BLaER1 treated with 17β-estradiol and CSF1 and Interleukin-3, amounts not matched to agents 10 nM and 100 nM (cell line): Measurements from ENCODE around the gene CA9.

Source experiments
- H3K27ac ChIP-seq, 11 experiments: shearing (Covaris generic); formaldehyde crosslinking; 2 replicates each; pipeline ENCODE4 v1.8.1; 2022
- H3K27me3 ChIP-seq, 11 experiments: shearing (Covaris generic); formaldehyde crosslinking; 2 replicates each; pipeline ENCODE4 v1.8.1; 2022
- H3K36me3 ChIP-seq, 11 experiments: shearing (Covaris generic); formaldehyde crosslinking; 2 replicates each; pipeline ENCODE4 v1.8.1; 2022
- H3K4me1 ChIP-seq, 10 experiments: shearing (Covaris generic); formaldehyde crosslinking; 2 replicates each; pipeline ENCODE4 v1.8.1; 2022
- H3K4me2 ChIP-seq, 11 experiments: shearing (Covaris generic); formaldehyde crosslinking; 2 replicates each; pipeline ENCODE4 v1.8.1; 2022
- H3K4me3 ChIP-seq, 10 experiments: shearing (Covaris generic); formaldehyde crosslinking; 2 replicates each; pipeline ENCODE4 v1.8.1; 2022
- H3K9ac ChIP-seq, 11 experiments: shearing (Covaris generic); formaldehyde crosslinking; 2 replicates each; pipeline ENCODE4 v1.8.1; 2022
- H3K9me3 ChIP-seq, 11 experiments: shearing (Covaris generic); formaldehyde crosslinking; replicated peaks in 1 of 11; 2 replicates each; pipeline ENCODE4 v1.8.1; 2022
- H4K20me1 ChIP-seq, 11 experiments: shearing (Covaris generic); formaldehyde crosslinking; 2 replicates each; pipeline ENCODE4 v1.8.1; 2022
- Cebpa-rat ChIP-seq, 11 experiments: shearing (Covaris generic); IDR thresholded peaks; 2 replicates each; pipeline ENCODE4 v1.8.1; 2022

The CA9 gene

DNA sequence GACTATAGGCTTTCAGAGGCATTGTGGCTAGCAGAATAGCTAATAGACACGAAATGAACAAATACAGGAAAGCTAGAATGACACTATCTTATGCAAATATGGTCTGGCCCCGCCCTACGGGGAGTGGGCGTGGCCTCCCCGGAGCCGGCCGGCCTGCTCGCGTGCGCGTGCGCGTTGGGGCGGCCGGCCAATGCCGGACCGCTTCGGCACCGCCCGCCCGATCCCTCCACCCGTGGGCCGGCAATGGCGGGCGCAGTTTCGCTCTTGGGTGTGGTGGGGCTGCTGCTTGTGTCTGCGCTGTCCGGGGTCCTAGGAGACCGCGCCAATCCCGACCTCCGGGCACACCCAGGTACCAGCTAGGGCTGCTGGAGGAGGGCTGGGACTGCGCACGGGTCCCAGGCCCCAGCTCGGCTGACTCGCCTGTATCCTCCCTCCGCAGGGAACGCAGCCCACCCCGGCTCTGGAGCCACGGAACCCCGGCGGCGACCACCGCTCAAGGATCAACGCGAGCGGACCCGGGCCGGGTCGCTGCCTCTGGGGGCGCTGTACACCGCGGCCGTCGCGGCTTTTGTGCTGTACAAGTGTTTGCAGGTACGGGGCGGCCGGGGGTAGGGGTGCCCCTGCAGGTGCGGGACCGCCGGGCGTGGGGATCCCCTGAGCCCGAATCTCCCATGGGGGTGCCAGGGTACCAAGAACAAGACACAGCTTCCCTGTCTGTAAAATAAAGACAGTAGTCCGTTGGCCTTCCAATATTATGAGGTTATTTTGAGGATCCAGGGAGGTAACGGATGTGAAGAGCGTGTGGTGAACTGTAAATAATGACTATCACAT is 15.4 kb upstream of the CA9 start, which contains the start of gene CCDC107:
TSS of gene CCDC107 (plus strand) at position 156 of the 831 bp plus-strand sequence. CDS start at position 244, 88 bp downstream.
- H3K9ac ChIP-seq, result peak within 1 kb of the TSS; percentile 84 to 96 (median 91)
- peak within 1 kb of the TSS; percentile 86 to 98 (median 95) for H3K4me2 ChIP-seq
- no peaks in the 10 kb centered on the region for H3K9me3 ChIP-seq
- H3K4me1 ChIP-seq, result peaks cover 57 to 76% (median 65%) of the 10 kb centered on the region in 10 experiments
- no peaks in the 10 kb centered on the region for H3K27me3 ChIP-seq
- H3K36me3 ChIP-seq, result peaks cover 6 to 17% (median 12%) of the 10 kb centered on the region in 11 experiments; a peak in 16 of 22 replicates
- peak within 1 kb of the TSS; percentile 77 to 88 (median 80) for H3K4me3 ChIP-seq
- peaks cover 0 to 8% (median 0%) of the 10 kb centered on the region in 11 experiments; a peak in 2 of 22 replicates for H4K20me1 ChIP-seq
- TF ChIP-seq Cebpa-rat (IDR thresholded peaks at IDR 0.05), result no peak
- H3K27ac ChIP-seq, result peak within 1 kb of the TSS; percentile 92 to 98 (median 96)

DNA sequence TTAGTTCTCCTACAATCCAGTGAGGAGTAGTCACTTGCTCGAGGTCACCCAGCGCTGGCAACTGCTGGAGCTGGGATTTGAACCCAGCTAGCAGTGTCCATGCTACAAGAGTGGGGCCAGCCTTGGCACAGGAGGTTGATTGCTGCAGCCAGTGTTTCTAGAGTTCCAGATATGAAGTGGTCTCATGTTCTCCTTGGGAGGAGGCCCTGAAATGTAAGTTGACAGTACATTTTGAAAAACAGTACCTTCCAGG is 14.8 kb upstream of the CA9 start:
- peak overlapping the region; percentile 92 to 98 (median 96) for H3K27ac ChIP-seq
- no peaks in the 10 kb centered on the region for H3K9me3 ChIP-seq
- no peak for TF ChIP-seq Cebpa-rat (IDR thresholded peaks at IDR 0.05)
- H4K20me1 ChIP-seq, result peaks cover 0 to 8% (median 0%) of the 10 kb centered on the region in 11 experiments; a peak in 2 of 22 replicates
- peak overlapping the region; percentile 77 to 88 (median 80) for H3K4me3 ChIP-seq
- no peaks in the 10 kb centered on the region for H3K27me3 ChIP-seq
- H3K4me1 ChIP-seq, result peaks cover 63 to 76% (median 70%) of the 10 kb centered on the region in 10 experiments
- peaks cover 6 to 17% (median 12%) of the 10 kb centered on the region in 11 experiments; a peak in 16 of 22 replicates for H3K36me3 ChIP-seq
- peak overlapping the region; percentile 86 to 98 (median 95) for H3K4me2 ChIP-seq
- H3K9ac ChIP-seq, result peak overlapping the region; percentile 84 to 96 (median 91)

- no peaks in the 10 kb centered on the region for H3K27me3 ChIP-seq
- peaks cover 67 to 81% (median 73%) of the 10 kb centered on the region in 10 experiments for H3K4me1 ChIP-seq
- H3K4me2 ChIP-seq, result peak overlapping the region; percentile 86 to 98 (median 95)
- H3K4me3 ChIP-seq, result peak overlapping the region; percentile 77 to 88 (median 80)
- H3K9ac ChIP-seq, result peak overlapping the region; percentile 84 to 96 (median 91); a peak in 21 of 22 replicates
- no peak for TF ChIP-seq Cebpa-rat (IDR thresholded peaks at IDR 0.05)
- H4K20me1 ChIP-seq, result peaks cover 0 to 8% (median 0%) of the 10 kb centered on the region in 11 experiments; a peak in 2 of 22 replicates
- H3K27ac ChIP-seq, result peak overlapping the region in 7 of 11 experiments; percentile 95 to 98 (median 96); a peak in 10 of 22 replicates
- no peaks in the 10 kb centered on the region for H3K9me3 ChIP-seq
- H3K36me3 ChIP-seq, result peaks cover 6 to 17% (median 12%) of the 10 kb centered on the region in 11 experiments; a peak in 16 of 22 replicates
These were observed 14.4 kb upstream of the CA9 start for GRCh38 chr9:35659340-35659739.

DNA sequence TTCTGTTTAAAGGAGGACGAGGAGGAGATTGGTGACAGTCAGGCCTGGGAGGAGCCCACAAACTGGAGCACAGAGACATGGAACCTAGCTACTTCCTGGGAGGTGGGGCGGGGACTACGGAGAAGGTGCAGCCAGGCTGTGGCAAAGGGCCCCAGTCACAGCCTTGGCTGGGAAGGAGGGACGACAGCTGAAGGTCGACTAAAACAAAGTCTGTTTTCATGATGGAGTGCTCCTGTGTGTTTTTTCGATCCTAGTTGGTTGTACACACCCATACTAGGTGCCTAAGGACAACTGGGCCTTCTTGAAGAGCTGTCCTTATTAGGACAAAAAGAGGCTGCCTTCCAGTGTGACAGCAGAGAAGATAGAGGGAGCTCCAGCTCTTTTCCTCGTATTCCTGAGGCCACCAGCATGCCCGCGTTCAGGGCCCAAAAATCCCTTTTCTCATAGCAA is 12.7 kb upstream of the CA9 start:
- Histone ChIP-seq H3K9ac (peak overlapping the region in 10 of 11 experiments; percentile 5 to 96 (median 20); a peak in 11 of 22 replicates), H3K27me3 (no peaks in the 10 kb centered on the region), H3K4me1 (peaks cover 83 to 91% (median 89%) of the 10 kb centered on the region in 10 experiments), H3K4me2 (peak overlapping the region; percentile 86 to 98 (median 95)), H3K4me3 (0 out of 20 replicates have a peak overlapping the region, but pooled peaks of 1 of the 10 experiments have one; percentile 5), H4K20me1 (peaks cover 0 to 8% (median 0%) of the 10 kb centered on the region in 11 experiments; a peak in 2 of 22 replicates), H3K36me3 (peaks cover 6 to 17% (median 12%) of the 10 kb centered on the region in 11 experiments; a peak in 16 of 22 replicates), H3K9me3 (no peaks in the 10 kb centered on the region), H3K27ac (peak overlapping the region in 7 of 11 experiments; percentile 1 to 32 (median 12); a peak in 1 of 22 replicates)
- no peak; a peak in 1 of 22 replicates for TF ChIP-seq Cebpa-rat (IDR thresholded peaks at IDR 0.05)

DNA sequence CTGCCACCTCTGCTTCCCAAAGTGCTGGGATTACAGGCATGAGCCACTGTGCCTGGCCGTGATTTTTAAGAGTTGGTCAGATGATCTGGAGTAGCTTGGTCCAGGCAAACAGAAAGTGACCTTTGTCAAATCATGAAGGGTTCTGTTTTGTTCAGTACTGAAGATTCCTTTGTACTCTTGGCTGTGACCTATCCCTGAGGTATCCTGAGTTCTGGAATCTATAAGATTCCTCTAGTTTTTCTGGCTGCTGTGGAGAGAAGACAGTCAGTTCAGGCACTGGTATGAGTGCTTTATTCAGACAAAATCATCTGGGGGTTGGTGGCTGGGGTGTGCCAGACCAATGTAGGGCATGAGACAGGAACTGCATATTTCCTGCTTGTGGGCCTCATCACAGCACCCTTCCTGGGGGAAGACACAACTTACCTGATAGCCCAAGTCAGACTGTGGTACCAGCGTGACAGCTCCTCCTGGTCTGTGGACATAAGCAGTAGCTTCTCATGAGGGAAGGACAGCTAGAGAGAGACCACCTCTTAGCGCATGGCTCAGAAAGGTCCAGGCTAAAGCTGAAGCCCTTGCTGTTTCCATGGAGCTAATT is 11.9 kb upstream of the CA9 start:
- Histone ChIP-seq H3K4me3 (peak overlapping the region in 3 of 10 experiments; percentile 5 to 18 (median 8); a peak in 1 of 20 replicates), H3K4me2 (peak overlapping the region; percentile 86 to 98 (median 95)), H3K9me3 (no peaks in the 10 kb centered on the region), H3K27ac (peak overlapping the region in 10 of 11 experiments; percentile 4 to 45 (median 25); a peak in 14 of 22 replicates), H4K20me1 (peaks cover 0 to 8% (median 0%) of the 10 kb centered on the region in 11 experiments; a peak in 2 of 22 replicates), H3K36me3 (peaks cover 6 to 17% (median 12%) of the 10 kb centered on the region in 11 experiments; a peak in 16 of 22 replicates), H3K4me1 (peaks cover 77 to 91% (median 90%) of the 10 kb centered on the region in 10 experiments), H3K27me3 (no peaks in the 10 kb centered on the region), H3K9ac (peak overlapping the region in 10 of 11 experiments; percentile 15 to 96 (median 52); a peak in 16 of 22 replicates)
- no peak for TF ChIP-seq Cebpa-rat (IDR thresholded peaks at IDR 0.05)

- TF ChIP-seq Cebpa-rat (IDR thresholded peaks at IDR 0.05), result no peak
- Histone ChIP-seq H3K36me3 (peaks cover 6 to 17% (median 12%) of the 10 kb centered on the region in 11 experiments; a peak in 16 of 22 replicates), H3K4me3 (peak overlapping the region in 1 of 10 experiments; percentile 8; a peak in 1 of 20 replicates), H3K4me1 (peaks cover 71 to 91% (median 87%) of the 10 kb centered on the region in 10 experiments), H4K20me1 (peaks cover 0 to 8% (median 0%) of the 10 kb centered on the region in 11 experiments; a peak in 2 of 22 replicates), H3K27ac (peak overlapping the region in 4 of 11 experiments; percentile 17 to 45 (median 32); a peak in 9 of 22 replicates), H3K4me2 (peak overlapping the region; percentile 86 to 98 (median 95)), H3K9ac (peak overlapping the region in 5 of 11 experiments; percentile 32 to 96 (median 53); a peak in 4 of 22 replicates), H3K27me3 (no peaks in the 10 kb centered on the region), H3K9me3 (no peaks in the 10 kb centered on the region; a peak in 1 of 22 replicates)
These were observed 11.3 kb upstream of the CA9 start for GRCh38 chr9:35662437-35662836.

- H3K9ac ChIP-seq, result peak within 1 kb of the TSS; percentile 60 to 79 (median 72); a peak in 21 of 22 replicates
- no peaks in the 10 kb centered on the region for H3K27me3 ChIP-seq
- H3K4me2 ChIP-seq, result peak within 1 kb of the TSS; percentile 86 to 98 (median 95)
- H4K20me1 ChIP-seq, result peaks cover 0 to 8% (median 0%) of the 10 kb centered on the region in 11 experiments; a peak in 2 of 22 replicates
- H3K36me3 ChIP-seq, result peaks cover 6 to 17% (median 12%) of the 10 kb centered on the region in 11 experiments; a peak in 16 of 22 replicates
- peaks cover 0 to 4% (median 0%) of the 10 kb centered on the region in 11 experiments; a peak in 3 of 22 replicates for H3K9me3 ChIP-seq
- TF ChIP-seq Cebpa-rat (IDR thresholded peaks at IDR 0.05), result no peak
- H3K27ac ChIP-seq, result peak within 1 kb of the TSS in 9 of 11 experiments; percentile 56 to 83 (median 74); a peak in 18 of 22 replicates
- H3K4me3 ChIP-seq, result peak within 1 kb of the TSS; percentile 59 to 75 (median 64)
- H3K4me1 ChIP-seq, result peaks cover 60 to 79% (median 74%) of the 10 kb centered on the region in 10 experiments
These were observed 8.9 kb upstream of the CA9 start, which contains the start of gene ARHGEF39 for GRCh38 chr9:35664531-35665470. Gene ARHGEF39 (minus strand): TSS chr9:35665195. CDS start chr9:35665169, 26 bp downstream.
